GM23248 (cell line): ENCODE results near the gene B3GNT2. TPM values are rescaled to one million over a fixed set of nuclear protein-coding genes. Genes with fewer than 3 reads are reported as not detected.

Experiments
- DNase-seq: peaks from one replicate; pipeline ENCODE4 v3.0.0-alpha.2; 2015
- H2AFZ ChIP-seq: fragments of 200-600 bp; sonication (generic); 2 replicates; pipeline ENCODE4 v1.6.1; 2016; ENCODE audit warnings: antibody characterized with exemption
- H3F3A ChIP-seq: fragments of 200-600 bp; sonication (generic); 2 replicates; pipeline ENCODE4 v1.6.1; 2016; ENCODE audit warnings: mild to moderate bottlenecking, antibody characterized with exemption, mixed run types; ENCODE audit not compliant: insufficient read depth
- H3K27ac ChIP-seq: fragments of 200-600 bp; sonication (generic); 2 replicates; pipeline ENCODE4 v1.5.1; 2016; ENCODE audit warnings: mild to moderate bottlenecking
- H3K27me3 ChIP-seq: fragments of 200-600 bp; sonication (generic); replicated peaks from 2 replicates; pipeline ENCODE4 v1.6.1; 2016; ENCODE audit warnings: mild to moderate bottlenecking; ENCODE audit not compliant: insufficient read depth
- H3K36me3 ChIP-seq: fragments of 200-600 bp; sonication (generic); 2 replicates; pipeline ENCODE4 v1.6.1; 2016; ENCODE audit warnings: low read depth, mild to moderate bottlenecking
- H3K4me1 ChIP-seq: fragments of 200-600 bp; sonication (generic); 2 replicates; pipeline ENCODE4 v1.6.1; 2016; ENCODE audit warnings: mild to moderate bottlenecking; ENCODE audit not compliant: insufficient read depth
- H3K4me2 ChIP-seq: fragments of 200-600 bp; sonication (generic); one replicate; pipeline ENCODE4 v1.6.1; 2016; ENCODE audit warnings: mild to moderate bottlenecking; ENCODE audit not compliant: unreplicated experiment
- H3K4me3 ChIP-seq: fragments of 200-600 bp; sonication (generic); 2 replicates; pipeline ENCODE4 v1.5.1; 2016; ENCODE audit warnings: mild to moderate bottlenecking
- H3K79me2 ChIP-seq: fragments of 200-600 bp; sonication (generic); 2 replicates; pipeline ENCODE4 v1.6.1; 2016; ENCODE audit warnings: mild to moderate bottlenecking; ENCODE audit not compliant: insufficient read depth
- H3K9ac ChIP-seq: fragments of 200-600 bp; sonication (generic); 2 replicates; pipeline ENCODE4 v1.6.1; 2016; ENCODE audit warnings: mild to moderate bottlenecking
- H3K9me2 ChIP-seq: fragments of 200-600 bp; sonication (generic); 2 replicates; pipeline ENCODE4 v1.6.1; 2016; ENCODE audit warnings: mixed run types, mild to moderate bottlenecking, moderate library complexity; ENCODE audit not compliant: insufficient read depth
- H3K9me3 ChIP-seq: fragments of 200-600 bp; sonication (generic); one replicate; pipeline ENCODE4 v1.6.1; 2017; ENCODE audit warnings: low read depth
- H4K20me1 ChIP-seq: fragments of 200-600 bp; sonication (generic); 2 replicates; pipeline ENCODE4 v1.6.0; 2016; ENCODE audit not compliant: insufficient read depth
- EZH2 ChIP-seq: fragments of 200-600 bp; sonication (generic); IDR thresholded peaks from 2 replicates; pipeline ENCODE4 v1.6.1; 2018; ENCODE audit warnings: antibody characterized with exemption, mild to moderate bottlenecking; ENCODE audit not compliant: insufficient read depth, poor library complexity, severe bottlenecking
- EZH2phosphoT487 ChIP-seq: fragments of 200-600 bp; sonication (generic); IDR thresholded peaks from 2 replicates; pipeline ENCODE4 v1.6.1; 2018; ENCODE audit warnings: antibody characterized with exemption, moderate library complexity, mild to moderate bottlenecking, low read depth; ENCODE audit not compliant: insufficient read depth
- WGBS, 2 experiments: methylation state at CpG; one replicate each; pipeline ENCODE4 v1.1.6; 2015 to 2017; ENCODE audit warnings: low lambda C conversion rate in 2 of 2, low coverage in 1 of 2; ENCODE audit errors: missing lambda C conversion rate in 2 of 2; 5-methylcytosine and 5-hydroxymethylcytosine counted together
- in situ Hi-C: fragments of 300-500 bp; cut with MboI; formaldehyde crosslinking; loops from 2 replicates; pipeline ENCODE4 v1.15.0; 2020
- polyA plus RNA-seq: library from polyadenylated mRNA; unstranded; fragments of >200 nt; fragmentation: Nextera tagmentation; extraction: Ambion mirVana; gene quantifications from 2 replicates; pipeline ENCODE4 v1.2.1, GENCODE V29; 2016
- total RNA-seq: library from RNA; depleted of rRNA; stranded (reverse); fragments of >200 nt; shearing (Covaris generic); gene quantifications from 2 replicates; pipeline ENCODE4 v1.2.3, GENCODE V29; 2014

Gene B3GNT2
- total and polyA plus RNA-seq, 2 experiments from 2014 or later: 11.0 to 14.2 TPM

DNA sequence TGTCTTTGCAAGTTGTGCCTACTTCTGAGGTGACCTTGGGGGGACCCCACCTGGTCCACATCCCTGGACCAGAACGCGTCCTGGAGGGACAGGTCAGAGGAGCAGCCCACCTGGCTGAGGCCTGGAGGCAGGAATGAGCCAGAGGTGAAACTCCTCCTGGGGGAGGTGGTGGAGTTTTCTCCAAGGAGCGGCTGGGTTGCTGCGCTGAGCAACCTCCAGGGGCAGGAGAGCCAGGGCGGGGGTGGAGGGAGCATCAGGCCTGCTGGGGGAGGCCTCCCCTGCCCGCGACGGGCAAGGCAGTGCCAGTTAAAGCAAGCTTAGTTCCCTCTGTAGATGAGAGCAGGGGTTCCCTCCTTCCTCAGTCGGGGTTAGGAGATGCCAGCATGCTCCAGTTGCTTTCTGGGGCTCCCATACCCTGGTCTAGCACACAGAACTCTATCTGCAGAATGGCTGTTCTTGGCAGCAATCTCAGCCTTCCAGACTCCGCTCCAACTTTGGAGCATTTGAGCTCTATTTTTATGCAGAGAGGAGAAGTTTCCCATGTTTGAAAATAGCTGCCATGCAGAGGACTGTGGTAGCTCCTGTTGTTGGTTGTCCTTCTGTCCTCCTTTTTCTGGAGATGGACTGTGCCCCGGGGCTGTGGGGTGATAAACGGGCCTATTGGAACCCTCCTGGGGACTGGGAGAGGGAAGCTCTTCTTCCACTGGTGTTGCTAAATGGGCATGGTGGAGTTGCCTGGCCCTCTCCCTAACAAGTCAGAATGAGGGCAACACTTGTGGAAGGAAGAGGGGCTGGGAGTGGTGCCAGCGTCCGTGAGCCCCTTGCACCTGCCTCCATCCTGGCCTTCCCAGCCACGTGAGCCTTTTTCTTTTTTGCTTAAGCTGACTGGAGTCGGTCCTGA lies 39.1 kb downstream of the B3GNT2 start:
- no peaks in the 10 kb centered on the region for H3K27me3 ChIP-seq
- no peaks in the 10 kb centered on the region for H3K9me2 ChIP-seq
- 75 to 79% methylated on average over 13 to 16 of the region's 16 CpGs for WGBS, 2 experiments
- in situ Hi-C loops: no loop called here
- H3K36me3 ChIP-seq: no peaks in the 10 kb centered on the region
- no peak overlapping the region for H2AFZ ChIP-seq
- no peak for TF ChIP-seq EZH2phosphoT487
- no peak for TF ChIP-seq EZH2
- H3F3A ChIP-seq: no peaks in the 10 kb centered on the region
- no peak for DNase-seq
- no peaks in the 10 kb centered on the region for H3K79me2 ChIP-seq
- no peaks in the 10 kb centered on the region for H3K4me1 ChIP-seq
- no peaks in the 10 kb centered on the region for H3K9me3 ChIP-seq
- H4K20me1 ChIP-seq: no peaks in the 10 kb centered on the region
- no peak overlapping the region for H3K4me3 ChIP-seq
- no peak overlapping the region for H3K27ac ChIP-seq
- H3K9ac ChIP-seq: no peak overlapping the region
- H3K4me2 ChIP-seq: no peak overlapping the region

DNA sequence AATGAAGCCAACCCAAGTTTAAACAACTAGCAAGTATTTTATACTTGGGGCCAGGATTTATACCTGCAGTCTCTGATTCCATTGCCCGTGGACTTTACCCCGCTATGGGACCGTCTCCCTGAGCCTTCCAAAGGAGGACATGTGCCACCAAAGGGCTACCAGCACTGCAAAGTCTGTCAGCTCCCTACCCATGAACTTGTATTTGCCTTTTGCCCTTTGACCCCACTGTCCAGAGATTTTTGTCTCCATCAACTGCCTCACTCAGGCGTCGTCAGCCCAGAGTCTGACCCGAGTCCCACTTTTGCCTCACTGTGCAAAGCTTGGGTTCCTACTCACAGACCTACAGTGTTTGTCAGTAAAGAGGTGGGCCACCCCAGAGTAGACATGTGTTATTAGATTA lies 40.6 kb downstream of the B3GNT2 start:
- 95 to 96% methylated on average over 6 of the region's 6 CpGs for WGBS, 2 experiments
- no peaks in the 10 kb centered on the region for H3K27me3 ChIP-seq
- H3K27ac ChIP-seq: no peak overlapping the region
- H3F3A ChIP-seq: no peaks in the 10 kb centered on the region
- no peak for DNase-seq
- no peak overlapping the region for H2AFZ ChIP-seq
- in situ Hi-C loops: no loop called here
- no peaks in the 10 kb centered on the region for H4K20me1 ChIP-seq
- H3K9me3 ChIP-seq: no peaks in the 10 kb centered on the region
- no peak overlapping the region for H3K9ac ChIP-seq
- H3K79me2 ChIP-seq: no peaks in the 10 kb centered on the region
- H3K4me2 ChIP-seq: no peak overlapping the region
- no peaks in the 10 kb centered on the region for H3K9me2 ChIP-seq
- TF ChIP-seq EZH2 (no peak), EZH2phosphoT487 (no peak)
- H3K36me3 ChIP-seq: no peaks in the 10 kb centered on the region
- H3K4me1 ChIP-seq: no peaks in the 10 kb centered on the region
- H3K4me3 ChIP-seq: no peak overlapping the region

- Histone ChIP-seq H3F3A (no peaks in the 10 kb centered on the region), H3K27ac (no peak overlapping the region), H3K9me3 (no peaks in the 10 kb centered on the region), H3K9ac (no peak overlapping the region), H4K20me1 (no peaks in the 10 kb centered on the region), H3K4me1 (no peaks in the 10 kb centered on the region), H3K9me2 (no peaks in the 10 kb centered on the region), H3K4me2 (no peak overlapping the region), H3K4me3 (no peak overlapping the region), H3K27me3 (no peaks in the 10 kb centered on the region), H3K36me3 (no peaks in the 10 kb centered on the region), H2AFZ (no peak overlapping the region), H3K79me2 (no peaks in the 10 kb centered on the region)
- 89 to 92% methylated on average over 10 of the region's 10 CpGs for WGBS, 2 experiments
- in situ Hi-C loops: no loop called here
- no peak for DNase-seq
- TF ChIP-seq EZH2phosphoT487 (no peak), EZH2 (no peak)
Observed at GRCh38 chr2:62238236-62238635, 42.3 kb downstream of the B3GNT2 start.

DNA sequence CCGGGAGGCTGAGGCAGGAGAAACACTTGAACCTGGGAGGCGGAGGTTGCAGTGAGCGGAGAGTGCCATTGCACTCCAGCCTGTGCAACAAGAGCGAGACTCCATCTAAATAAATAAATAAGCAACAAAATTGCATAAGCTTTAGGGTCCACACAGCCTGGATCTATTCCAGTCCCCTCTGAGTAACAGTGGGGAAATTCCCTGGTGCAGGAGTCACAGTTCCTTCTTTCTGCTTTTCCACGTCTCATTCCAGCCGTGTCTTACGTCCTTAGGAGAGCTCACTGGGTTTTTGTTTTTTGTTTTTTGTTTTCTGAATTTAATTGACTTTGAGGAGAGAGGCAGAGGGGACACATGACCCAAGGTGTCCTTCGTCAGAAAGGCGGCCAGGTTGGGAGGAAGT lies 44.6 kb downstream of the B3GNT2 start:
- no peaks in the 10 kb centered on the region for H3K9me3 ChIP-seq
- H3K9me2 ChIP-seq: no peaks in the 10 kb centered on the region
- no peaks in the 10 kb centered on the region for H4K20me1 ChIP-seq
- H3K36me3 ChIP-seq: no peaks in the 10 kb centered on the region
- H3K27ac ChIP-seq: no peak overlapping the region
- no peaks in the 10 kb centered on the region for H3F3A ChIP-seq
- no peak overlapping the region for H3K4me3 ChIP-seq
- TF ChIP-seq EZH2: no peak
- TF ChIP-seq EZH2phosphoT487: no peak
- no peak overlapping the region for H3K4me2 ChIP-seq
- H2AFZ ChIP-seq: no peak overlapping the region
- in situ Hi-C loops: no loop called here
- DNase-seq: no peak
- H3K4me1 ChIP-seq: no peaks in the 10 kb centered on the region
- H3K79me2 ChIP-seq: no peaks in the 10 kb centered on the region
- WGBS, 2 experiments: 92 to 93% methylated on average over 9 of the region's 9 CpGs
- no peaks in the 10 kb centered on the region for H3K27me3 ChIP-seq
- H3K9ac ChIP-seq: no peak overlapping the region
